GM19025 (cell line): ENCODE results near the gene AGER.
"Not testable (repeated sequence)": the region's sequence is repeated elsewhere in the genome, so short reads cannot be mapped to it uniquely, and the experiment has no call there.

Experiments
- ATAC-seq: cut with Tn5 transposase; IDR thresholded peaks from one replicate; pipeline ENCODE4 v1.9.1; 2021; ENCODE audit warnings: mild to moderate bottlenecking, low read depth, moderate library complexity; ENCODE audit not compliant: unreplicated experiment

The AGER gene

GRCh38 chr6:32184084-32184640 lies at the start of gene AGER:
Gene AGER, minus strand, starts transcription at chr6:32184253. Its CDS starts 31 bp downstream, at chr6:32184222.
- no peak for ATAC-seq

- ATAC-seq = no peak
Measured at GRCh38 chr6:32226434-32226833, 42.4 kb upstream of the AGER start.

- ATAC-seq = peak; percentile 58
Measured at GRCh38 chr6:32224696-32225095, 40.6 kb upstream of the AGER start.

GRCh38 chr6:32223258-32224235 lies 39.5 kb upstream of the AGER start, which contains the start of gene NOTCH4:
Gene NOTCH4, minus strand, starts transcription at chr6:32224067. Its CDS starts 139 bp downstream, at chr6:32223928.
- ATAC-seq = no peak

DNA sequence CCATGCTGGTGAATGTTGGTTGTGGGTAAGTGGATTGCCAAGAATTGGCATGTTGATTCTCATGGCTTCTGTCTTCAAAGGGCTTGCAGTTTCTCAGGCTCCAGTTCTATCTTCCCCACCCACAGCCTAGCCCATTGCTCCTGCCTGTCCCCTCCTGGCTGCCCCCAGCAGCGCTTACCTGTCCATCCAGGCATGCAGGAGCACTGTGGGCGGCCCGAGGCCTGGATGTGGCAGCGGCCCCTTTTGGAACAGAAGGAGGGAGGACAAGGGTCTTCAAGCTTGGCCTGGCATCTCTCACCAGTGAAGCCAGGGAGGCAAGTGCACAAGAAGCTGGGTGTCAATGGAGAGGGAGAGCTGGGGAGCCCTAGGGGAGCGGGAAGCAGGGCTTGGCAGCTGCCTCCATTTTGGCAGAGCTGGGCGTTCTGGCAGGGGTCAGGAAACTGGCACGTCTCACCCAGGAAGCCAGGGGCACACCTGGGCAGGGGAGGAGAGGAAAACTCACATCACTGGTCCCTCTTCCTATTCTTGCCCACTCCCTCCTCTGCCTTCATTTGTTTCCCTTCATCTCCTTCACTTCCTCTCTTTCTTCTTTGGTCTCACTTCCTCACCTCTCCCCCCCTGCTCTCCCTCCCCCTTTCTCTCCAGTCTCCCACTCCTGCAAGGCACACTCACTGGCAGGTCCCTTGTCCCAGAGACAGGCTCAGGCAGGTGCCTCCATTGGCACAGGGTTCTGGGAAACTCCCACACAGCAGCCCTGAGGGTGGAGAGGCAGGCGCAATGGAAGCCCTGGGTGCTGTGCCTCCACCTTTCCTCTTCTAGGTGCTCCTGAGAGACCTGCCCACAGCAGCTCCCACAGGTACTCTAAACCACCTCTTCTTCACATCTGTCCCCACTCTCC lies 38.5 kb upstream of the AGER start:
- no peak for ATAC-seq

- no peak for ATAC-seq
Measured at GRCh38 chr6:32220021-32220420, 36.0 kb upstream of the AGER start.

DNA sequence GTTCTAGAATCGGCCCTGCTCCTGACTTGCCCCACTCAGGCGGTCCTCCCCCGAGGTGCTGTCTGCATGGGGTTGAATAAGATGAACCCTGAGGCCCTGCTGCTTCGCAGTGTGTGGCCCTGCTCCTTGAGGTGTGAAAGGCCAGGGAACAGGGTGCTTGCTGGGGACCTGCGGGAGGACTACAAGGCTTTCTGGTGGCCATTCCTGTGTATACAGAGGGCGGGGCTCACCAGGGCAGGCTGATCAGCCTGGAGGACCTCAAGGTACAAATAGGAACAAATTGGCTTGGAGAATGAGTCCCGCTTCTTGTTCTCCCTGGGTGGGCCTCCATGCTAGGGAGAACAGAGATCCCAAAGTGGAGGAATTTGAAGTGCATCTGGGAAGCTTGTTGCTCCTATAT lies 34.1 kb upstream of the AGER start:
- ATAC-seq = no peak

GRCh38 chr6:32216998-32217397 lies 32.9 kb upstream of the AGER start:
- ATAC-seq = no peak

DNA sequence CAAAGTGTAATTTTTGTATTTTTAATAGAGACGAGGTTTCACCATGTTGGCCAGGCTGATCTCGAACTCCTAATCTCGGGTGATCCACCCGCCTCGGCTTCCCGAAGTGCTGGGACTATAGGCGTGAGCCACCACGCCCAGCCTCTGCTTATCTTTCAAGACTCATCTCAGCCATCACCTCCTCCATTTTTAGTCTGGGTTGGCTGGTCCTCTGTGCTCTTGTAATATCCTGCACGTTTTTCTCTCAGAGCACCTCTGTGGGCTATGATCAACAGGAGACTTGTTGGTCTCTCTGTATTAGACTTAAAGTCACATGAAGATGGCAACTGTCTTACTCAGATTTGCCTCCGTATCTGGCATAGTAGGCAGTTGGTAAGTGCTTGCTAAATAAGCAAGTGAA lies 32.2 kb upstream of the AGER start:
- ATAC-seq = no peak

DNA sequence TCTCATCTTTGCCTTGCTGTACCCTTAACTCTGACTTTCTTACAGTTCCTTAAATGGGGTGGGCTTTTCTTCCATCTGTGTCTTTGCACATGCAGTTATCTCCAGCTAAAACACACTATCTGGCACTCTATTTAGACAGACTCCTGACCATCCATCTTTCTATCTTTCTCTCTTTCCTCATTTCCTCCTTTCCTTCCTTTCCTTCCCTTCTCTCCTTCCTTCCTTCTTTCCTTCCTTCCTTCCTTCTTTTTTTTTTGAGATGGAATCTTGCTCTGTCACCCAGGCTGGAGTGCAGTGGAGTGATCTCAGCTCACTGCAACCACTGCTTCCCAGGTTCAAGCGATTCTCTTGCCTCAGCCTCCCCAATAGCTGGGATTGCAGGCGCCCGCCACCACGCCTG lies 31.6 kb upstream of the AGER start:
- no peak for ATAC-seq

GRCh38 chr6:32214126-32214525 lies 30.1 kb upstream of the AGER start:
- no peak for ATAC-seq

DNA sequence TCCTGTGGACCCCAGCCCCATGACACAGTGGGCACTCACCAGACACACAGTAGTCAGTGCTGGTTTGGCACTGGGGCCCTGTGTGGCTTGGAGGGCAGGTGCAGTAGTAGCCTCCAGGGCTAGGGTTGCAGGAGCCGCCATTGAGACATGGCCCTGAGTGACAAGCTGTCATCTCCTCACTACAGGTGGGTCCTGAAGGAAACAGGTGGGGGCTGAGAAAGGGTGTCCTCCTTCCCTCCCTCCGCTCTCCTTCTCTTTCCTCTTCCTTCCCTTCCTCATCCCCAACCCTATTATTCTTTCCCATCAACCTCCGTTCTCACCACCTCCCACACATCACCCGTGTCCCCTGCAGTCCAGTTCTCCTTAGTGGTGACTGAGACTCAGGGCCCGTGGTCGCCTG lies 29.6 kb upstream of the AGER start:
- no peak for ATAC-seq

GRCh38 chr6:32212076-32212760 lies 28.2 kb upstream of the AGER start:
- ATAC-seq = no peak

- not testable (repeated sequence) for ATAC-seq
Measured at GRCh38 chr6:32211432-32211831, 27.4 kb upstream of the AGER start.

DNA sequence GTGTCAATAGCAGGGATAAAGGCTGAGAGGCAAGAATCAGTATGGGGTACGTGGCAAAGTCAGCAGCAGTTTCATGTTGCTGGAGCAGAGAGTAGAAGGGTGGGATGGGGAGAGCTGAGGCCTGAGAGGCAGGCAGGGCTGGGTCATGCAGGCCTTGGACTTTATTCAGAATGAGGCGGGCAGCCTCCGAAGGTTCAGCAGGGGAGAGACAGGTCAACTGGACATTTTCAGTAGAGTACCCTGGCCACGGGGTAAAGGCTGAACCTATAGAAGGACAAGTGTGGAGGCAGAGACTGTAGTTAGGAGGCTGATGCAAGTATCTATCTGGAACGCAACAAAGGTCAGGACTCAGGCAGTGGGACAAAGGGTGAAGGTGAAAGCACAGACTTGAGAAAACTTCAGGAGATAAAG lies 26.1 kb upstream of the AGER start:
- no peak for ATAC-seq

DNA sequence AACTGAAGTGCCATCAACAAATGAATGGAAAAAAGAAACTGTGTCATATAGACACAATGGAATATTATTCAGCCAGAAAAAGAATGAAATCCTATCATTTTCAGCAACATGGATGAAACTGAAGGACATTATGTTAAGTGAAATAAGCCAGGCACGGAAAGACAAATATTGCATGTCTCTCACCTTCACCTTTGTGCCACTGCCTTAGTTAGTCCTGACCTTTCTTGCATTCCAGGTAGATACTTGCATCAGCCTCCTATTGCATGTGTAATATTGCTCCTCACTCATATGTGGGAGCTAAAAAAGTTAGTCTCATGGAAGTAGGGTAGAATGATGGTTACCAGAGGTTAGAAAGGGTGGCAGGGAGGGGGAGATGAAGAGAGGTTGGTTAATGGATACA lies 24.9 kb upstream of the AGER start:
- ATAC-seq = no peak

DNA sequence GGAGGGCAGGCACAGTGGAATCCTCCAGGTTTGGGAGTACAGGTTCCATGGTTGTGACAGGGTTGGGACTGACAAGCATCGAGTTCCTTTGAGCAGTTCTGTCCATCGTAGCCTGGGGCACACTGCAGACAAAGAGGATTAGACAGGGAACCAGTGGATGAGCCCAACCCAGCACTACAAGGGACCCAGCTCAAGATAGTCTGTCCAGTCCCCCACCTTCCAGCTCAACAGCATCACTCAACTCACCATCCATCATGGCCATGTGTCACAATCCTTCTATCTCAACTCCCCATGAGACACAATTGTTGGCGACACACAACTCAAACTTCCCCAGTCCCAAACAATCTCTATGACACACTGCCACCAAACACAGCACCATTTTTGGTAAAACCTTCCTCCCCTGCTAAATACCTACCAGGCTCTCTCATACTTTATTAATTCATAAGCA lies 20.2 kb upstream of the AGER start:
- no peak for ATAC-seq

DNA sequence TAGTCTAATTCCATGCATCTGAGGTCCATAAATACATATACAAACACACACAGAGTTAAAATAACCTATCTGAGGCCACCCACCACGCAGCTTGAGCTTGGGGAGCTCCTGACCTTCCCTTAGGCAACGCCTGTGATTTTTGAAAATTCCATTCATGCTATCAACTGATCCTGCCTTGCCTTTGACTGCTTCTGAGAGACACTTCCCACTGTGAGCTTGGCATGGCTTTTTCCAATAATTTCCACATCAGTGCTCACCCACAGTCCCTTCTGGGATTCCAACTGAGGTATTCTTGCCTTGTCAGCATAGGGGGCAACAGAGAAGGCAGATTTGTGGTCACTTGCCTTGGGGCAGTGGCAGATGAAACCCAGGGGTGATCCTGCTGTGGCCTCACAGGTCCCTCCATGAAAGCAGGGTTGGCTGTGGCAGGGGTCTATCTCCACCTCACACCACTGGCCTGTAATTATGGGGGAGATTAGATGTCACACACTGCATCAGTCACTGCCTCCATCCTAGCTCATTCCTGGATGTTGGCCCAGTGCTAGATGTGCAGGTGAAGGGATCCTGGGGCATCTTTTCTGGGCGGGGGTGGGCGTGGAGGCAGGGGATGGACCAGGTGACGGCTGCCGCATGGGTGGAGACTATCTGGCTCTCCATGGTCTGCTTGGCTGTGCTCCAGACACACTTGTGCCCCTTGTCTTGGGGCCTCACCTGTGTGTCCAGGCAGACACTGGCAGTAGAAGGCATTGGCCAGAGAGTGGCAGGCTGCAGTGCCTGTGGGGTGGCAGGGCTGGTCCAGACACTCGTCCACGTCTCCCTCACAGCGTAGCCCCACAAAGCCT lies 19.6 kb upstream of the AGER start:
- ATAC-seq = no peak

- ATAC-seq = no peak
Measured at GRCh38 chr6:32202186-32202585, 18.1 kb upstream of the AGER start.
